NT2/D1 (cell line): ENCODE data around the gene KIAA1217.

ENCODE experiments used
- SUZ12 ChIP-seq: IDR thresholded peaks from 2 replicates; pipeline ENCODE4 v1.6.1; 2011; ENCODE audit not compliant: insufficient read length, insufficient read depth; ENCODE audit errors: extremely low read depth
- YY1 ChIP-seq: IDR thresholded peaks from 2 replicates; pipeline ENCODE4 v1.6.1; 2011; ENCODE audit not compliant: insufficient read length, insufficient read depth
- ZNF274 ChIP-seq: IDR thresholded peaks from 2 replicates; pipeline ENCODE4 v1.6.1; 2011; ENCODE audit warnings: mild to moderate bottlenecking, low read depth, low read length

- TF ChIP-seq YY1: no peak
- TF ChIP-seq ZNF274: no peak
- TF ChIP-seq SUZ12: no peak
Measured at GRCh38 chr10:24452030-24452429, 243.1 kb downstream of the KIAA1217 start.
